T-helper 2 cell treated with Interferon-gamma antibody and Interleukin-4, amounts not matched to agents 5 μg/mL and 100 μg/mL, for 36 hours (primary cell): Measurements from ENCODE around the gene BICC1.

Source experiments
- DNase-seq: peaks from one replicate; pipeline ENCODE4 v3.0.0; 2021; ENCODE audit warnings: low spot score
- H3K27ac Mint-ChIP-seq: one replicate; pipeline ENCODE4 v1.8.0; 2021; ENCODE audit warnings: mild to moderate bottlenecking, mixed read lengths
- H3K27me3 Mint-ChIP-seq: one replicate; pipeline ENCODE4 v1.8.0; 2021; ENCODE audit warnings: low read depth, mixed read lengths
- H3K36me3 Mint-ChIP-seq: one replicate; pipeline ENCODE4 v1.8.0; 2021; ENCODE audit warnings: low read depth, mixed read lengths
- H3K4me1 Mint-ChIP-seq: one replicate; pipeline ENCODE4 v1.8.0; 2021; ENCODE audit warnings: low read depth, mixed read lengths
- H3K4me3 Mint-ChIP-seq: one replicate; pipeline ENCODE4 v1.8.0; 2022; ENCODE audit warnings: mild to moderate bottlenecking, moderate library complexity, mixed read lengths
- H3K9me3 Mint-ChIP-seq: one replicate; pipeline ENCODE4 v1.8.0; 2021; ENCODE audit warnings: mixed read lengths

BICC1 gene

GRCh38 chr10:58645416-58646146 is 132.9 kb downstream of the BICC1 start:
- Mint-ChIP-seq H3K27me3 (peaks cover 3% of the 10 kb centered on the region), H3K9me3 (no peaks in the 10 kb centered on the region), H3K27ac (no peak overlapping the region), H3K4me1 (no peaks in the 10 kb centered on the region), H3K4me3 (no peak overlapping the region), H3K36me3 (no peaks in the 10 kb centered on the region)
- DNase-seq: no peak

- H3K4me3 Mint-ChIP-seq: no peak overlapping the region
- no peaks in the 10 kb centered on the region for H3K9me3 Mint-ChIP-seq
- no peaks in the 10 kb centered on the region for H3K27me3 Mint-ChIP-seq
- H3K4me1 Mint-ChIP-seq: no peaks in the 10 kb centered on the region
- H3K36me3 Mint-ChIP-seq: no peaks in the 10 kb centered on the region
- DNase-seq: no peak
- H3K27ac Mint-ChIP-seq: no peak overlapping the region
Observed at GRCh38 chr10:58647376-58648112, 134.9 kb downstream of the BICC1 start.

GRCh38 chr10:58648131-58648530 is 135.5 kb downstream of the BICC1 start:
- H3K27ac Mint-ChIP-seq: no peak overlapping the region
- DNase-seq: no peak
- no peaks in the 10 kb centered on the region for H3K27me3 Mint-ChIP-seq
- no peaks in the 10 kb centered on the region for H3K36me3 Mint-ChIP-seq
- H3K9me3 Mint-ChIP-seq: no peaks in the 10 kb centered on the region
- no peak overlapping the region for H3K4me3 Mint-ChIP-seq
- no peaks in the 10 kb centered on the region for H3K4me1 Mint-ChIP-seq

- Mint-ChIP-seq H3K4me1 (no peaks in the 10 kb centered on the region), H3K4me3 (no peak overlapping the region)
Observed at GRCh38 chr10:58651040-58651439, 138.4 kb downstream of the BICC1 start.

GRCh38 chr10:58651742-58652141 is 139.1 kb downstream of the BICC1 start:
- Mint-ChIP-seq H3K27ac (no peak overlapping the region), H3K27me3 (no peaks in the 10 kb centered on the region), H3K4me3 (no peak overlapping the region), H3K36me3 (no peaks in the 10 kb centered on the region), H3K9me3 (peaks cover 3% of the 10 kb centered on the region), H3K4me1 (no peaks in the 10 kb centered on the region)
- DNase-seq: no peak

More at GRCh38 chr10:58651040-58651439, 138.4 kb downstream of the BICC1 start:
- no peak for DNase-seq
- H3K9me3 Mint-ChIP-seq: no peaks in the 10 kb centered on the region
- H3K27me3 Mint-ChIP-seq: no peaks in the 10 kb centered on the region
- no peaks in the 10 kb centered on the region for H3K36me3 Mint-ChIP-seq
- H3K27ac Mint-ChIP-seq: no peak overlapping the region

GRCh38 chr10:58653139-58653538 is 140.5 kb downstream of the BICC1 start:
- Mint-ChIP-seq H3K36me3 (no peaks in the 10 kb centered on the region), H3K9me3 (peaks cover 7% of the 10 kb centered on the region), H3K4me3 (no peak overlapping the region), H3K27ac (no peak overlapping the region), H3K4me1 (no peaks in the 10 kb centered on the region), H3K27me3 (no peaks in the 10 kb centered on the region)
- no peak for DNase-seq

- Mint-ChIP-seq H3K27ac (no peak overlapping the region), H3K27me3 (no peaks in the 10 kb centered on the region), H3K4me3 (no peak overlapping the region), H3K36me3 (no peaks in the 10 kb centered on the region), H3K9me3 (peaks cover 17% of the 10 kb centered on the region), H3K4me1 (no peaks in the 10 kb centered on the region)
- no peak for DNase-seq
Observed at GRCh38 chr10:58660575-58661255, 148.0 kb downstream of the BICC1 start.

GRCh38 chr10:58661336-58661735 is 148.7 kb downstream of the BICC1 start:
- Mint-ChIP-seq H3K36me3 (no peaks in the 10 kb centered on the region), H3K4me3 (no peak overlapping the region), H3K4me1 (no peaks in the 10 kb centered on the region), H3K9me3 (peaks cover 17% of the 10 kb centered on the region), H3K27me3 (no peaks in the 10 kb centered on the region), H3K27ac (no peak overlapping the region)
- DNase-seq: no peak

GRCh38 chr10:58661902-58662301 is 149.2 kb downstream of the BICC1 start:
- H3K27me3 Mint-ChIP-seq: no peaks in the 10 kb centered on the region
- DNase-seq: no peak
- no peak overlapping the region for H3K4me3 Mint-ChIP-seq
- no peak overlapping the region for H3K27ac Mint-ChIP-seq
- H3K4me1 Mint-ChIP-seq: no peaks in the 10 kb centered on the region
- peaks cover 13% of the 10 kb centered on the region for H3K9me3 Mint-ChIP-seq
- H3K36me3 Mint-ChIP-seq: no peaks in the 10 kb centered on the region

- Mint-ChIP-seq H3K9me3 (peaks cover 10% of the 10 kb centered on the region), H3K4me1 (no peaks in the 10 kb centered on the region), H3K27ac (no peak overlapping the region), H3K36me3 (no peaks in the 10 kb centered on the region), H3K27me3 (no peaks in the 10 kb centered on the region), H3K4me3 (no peak overlapping the region)
- no peak for DNase-seq
Observed at GRCh38 chr10:58662314-58662713, 149.6 kb downstream of the BICC1 start.

- Mint-ChIP-seq H3K27ac (no peak overlapping the region), H3K27me3 (no peaks in the 10 kb centered on the region), H3K36me3 (no peaks in the 10 kb centered on the region), H3K4me1 (no peaks in the 10 kb centered on the region), H3K9me3 (peaks cover 10% of the 10 kb centered on the region), H3K4me3 (no peak overlapping the region)
- DNase-seq: no peak
Observed at GRCh38 chr10:58665361-58665760, 152.7 kb downstream of the BICC1 start.

GRCh38 chr10:58666024-58666423 is 153.4 kb downstream of the BICC1 start:
- H3K36me3 Mint-ChIP-seq: no peaks in the 10 kb centered on the region
- H3K4me3 Mint-ChIP-seq: no peak overlapping the region
- H3K27ac Mint-ChIP-seq: no peak overlapping the region
- no peak for DNase-seq
- peaks cover 7% of the 10 kb centered on the region for H3K9me3 Mint-ChIP-seq
- H3K27me3 Mint-ChIP-seq: no peaks in the 10 kb centered on the region
- no peaks in the 10 kb centered on the region for H3K4me1 Mint-ChIP-seq

- Mint-ChIP-seq H3K4me1 (no peaks in the 10 kb centered on the region), H3K9me3 (peaks cover 7% of the 10 kb centered on the region), H3K36me3 (no peaks in the 10 kb centered on the region), H3K27ac (no peak overlapping the region), H3K4me3 (no peak overlapping the region), H3K27me3 (no peaks in the 10 kb centered on the region)
- no peak for DNase-seq
Observed at GRCh38 chr10:58667658-58668310, 155.1 kb downstream of the BICC1 start.

GRCh38 chr10:58672845-58673244 is 160.2 kb downstream of the BICC1 start:
- no peak for DNase-seq
- Mint-ChIP-seq H3K27me3 (no peaks in the 10 kb centered on the region), H3K36me3 (no peaks in the 10 kb centered on the region), H3K27ac (no peak overlapping the region), H3K4me3 (no peak overlapping the region), H3K9me3 (peaks cover 4% of the 10 kb centered on the region), H3K4me1 (no peaks in the 10 kb centered on the region)
